ENCODE measurements around the gene VPS13D.
"Not testable (repeated sequence)": the region's sequence is repeated elsewhere in the genome, so short reads cannot be mapped to it uniquely, and the experiment has no call there.

VPS13D gene

DNA sequence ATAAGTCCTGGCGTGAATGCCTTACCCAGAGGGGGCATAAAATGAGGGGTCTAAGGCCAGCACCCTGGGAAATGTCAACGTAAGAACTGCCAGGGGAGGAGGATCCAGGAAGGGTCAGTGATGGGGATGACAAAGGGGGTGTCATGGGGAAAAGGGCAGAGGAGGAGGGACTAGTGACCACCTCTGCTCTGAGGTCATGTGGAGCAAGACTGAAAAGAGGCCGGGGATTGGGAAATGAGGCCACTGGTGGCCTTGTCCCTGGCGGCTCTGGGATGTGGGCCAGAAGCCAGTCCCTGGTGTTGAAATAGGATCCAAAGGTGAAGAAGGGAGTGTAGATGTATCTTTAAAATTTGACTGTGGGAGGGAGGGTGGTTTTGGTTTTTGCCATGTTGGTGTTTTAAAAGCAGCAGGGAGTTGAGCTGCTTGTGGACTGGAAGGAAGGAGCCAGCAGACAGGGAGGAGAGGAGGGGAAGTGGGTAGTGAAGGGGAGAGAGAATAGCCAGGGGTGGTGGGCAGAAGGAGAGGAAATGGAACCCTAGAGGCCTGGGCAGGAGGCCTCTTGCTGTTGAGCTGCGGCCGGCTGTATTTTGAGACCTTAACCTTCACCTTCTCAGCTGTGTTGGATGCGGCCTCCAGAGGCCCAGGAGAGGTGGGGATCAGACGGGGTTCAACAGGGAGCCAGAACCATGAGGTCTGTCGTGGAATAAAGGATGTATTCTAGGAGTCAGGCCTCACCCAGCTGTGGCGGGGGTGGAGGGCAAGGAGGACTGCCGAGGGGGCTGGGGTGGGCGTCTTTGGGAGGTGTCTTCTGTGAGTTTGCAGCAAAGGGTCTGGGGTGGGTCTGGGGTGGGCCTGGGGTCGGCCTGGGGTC, 295.7 kb downstream of the VPS13D start:
- DNase-seq, result no peak

- no peak for DNase-seq
Observed at GRCh38 chr1:12527564-12527963, 297.7 kb downstream of the VPS13D start.

- DNase-seq, result peak; percentile 34
Observed at GRCh38 chr1:12528021-12528852, 298.4 kb downstream of the VPS13D start.

DNA sequence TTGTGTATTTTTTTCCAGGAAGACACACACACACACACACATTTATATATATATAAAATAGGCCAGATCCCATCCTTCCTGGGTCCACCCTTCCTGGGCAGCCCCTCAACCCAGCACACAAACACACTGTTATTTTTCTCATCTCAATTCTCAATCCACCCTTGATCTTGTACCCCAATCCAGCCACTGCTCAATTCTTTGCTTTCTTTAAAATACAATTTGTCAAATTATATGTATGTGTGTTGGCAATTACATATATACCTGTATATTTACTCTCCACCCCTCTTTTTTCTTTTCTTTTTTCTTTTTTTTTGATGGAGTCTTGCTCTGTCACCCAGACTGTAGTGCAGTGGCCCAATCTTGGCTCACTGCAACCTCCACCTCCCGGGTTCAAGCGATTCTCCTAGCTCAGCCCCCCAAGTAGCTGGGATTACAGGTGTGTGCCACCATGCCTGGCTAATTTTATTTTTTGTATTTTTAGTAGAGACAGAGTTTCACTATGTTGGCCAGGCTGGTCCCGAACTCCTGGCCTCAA, 299.9 kb downstream of the VPS13D start:
- no peak for DNase-seq

GRCh38 chr1:12530462-12531178, 300.8 kb downstream of the VPS13D start:
- DNase-seq, result no peak

DNA sequence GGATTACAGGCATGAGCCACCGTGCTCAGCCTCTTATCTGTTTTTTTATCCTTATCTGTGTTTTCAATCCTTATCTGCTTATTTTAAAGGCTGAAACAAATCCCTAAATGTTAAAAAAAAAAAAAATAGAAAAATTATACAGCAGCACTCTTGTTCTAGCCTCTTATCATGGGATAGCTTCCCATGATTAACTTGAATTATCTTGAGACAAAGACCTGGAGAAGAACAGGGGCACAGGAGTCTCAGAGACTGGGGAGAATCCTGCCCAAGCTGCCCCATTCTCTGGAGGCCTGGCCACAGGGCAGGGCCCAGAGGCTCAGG, 301.3 kb downstream of the VPS13D start:
- no peak for DNase-seq

DNA sequence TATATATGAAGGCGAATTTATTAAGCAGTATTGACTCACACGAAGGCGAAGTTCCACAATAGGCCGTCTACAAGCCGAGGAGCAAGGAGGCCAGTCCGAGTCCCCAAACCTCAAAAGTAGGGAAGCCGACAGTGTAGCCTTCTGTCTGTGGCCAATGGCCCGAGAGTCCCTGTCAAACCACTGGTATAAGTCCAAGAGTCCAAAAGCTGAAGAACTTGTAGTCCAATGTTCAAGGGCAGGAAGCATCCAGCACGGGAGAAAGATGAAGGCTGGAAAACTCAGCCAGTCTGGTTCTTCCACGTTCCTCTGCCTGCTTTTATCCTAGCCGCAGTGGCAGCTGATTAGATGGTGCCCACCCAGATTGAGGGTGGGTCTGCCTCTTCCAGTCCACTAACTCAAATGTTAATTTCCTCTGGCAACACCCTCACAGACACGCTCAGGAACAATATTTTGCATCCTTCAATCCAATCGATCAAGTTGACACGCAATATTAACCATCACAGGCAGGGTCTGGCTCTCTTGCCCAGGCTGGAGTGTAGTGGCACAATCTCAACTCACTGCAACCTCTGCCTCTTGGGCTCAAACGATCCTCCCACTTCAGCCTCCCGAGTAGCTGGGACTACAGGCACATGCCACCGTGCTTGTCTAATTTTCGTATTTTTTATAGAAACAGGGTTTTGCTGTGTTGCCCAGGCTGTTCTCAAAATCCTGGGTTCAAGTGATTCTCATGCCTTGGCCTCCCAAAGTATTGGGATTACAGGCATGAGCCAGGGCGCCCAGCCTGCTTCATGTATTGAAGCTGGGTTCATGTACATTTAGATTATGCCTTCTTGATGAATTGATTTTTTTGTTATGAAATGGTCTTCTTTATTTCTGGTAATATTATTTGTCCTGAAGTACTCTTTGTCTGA, 302.8 kb downstream of the VPS13D start:
- DNase-seq, result no peak

GRCh38 chr1:12536023-12536639, 306.3 kb downstream of the VPS13D start:
- no peak for DNase-seq

GRCh38 chr1:12537294-12537693, 307.5 kb downstream of the VPS13D start:
- no peak for DNase-seq

- DNase-seq, result no peak
Observed at GRCh38 chr1:12537906-12538461, 308.2 kb downstream of the VPS13D start.

GRCh38 chr1:12538536-12538935, 308.7 kb downstream of the VPS13D start:
- not testable (repeated sequence) for DNase-seq

DNA sequence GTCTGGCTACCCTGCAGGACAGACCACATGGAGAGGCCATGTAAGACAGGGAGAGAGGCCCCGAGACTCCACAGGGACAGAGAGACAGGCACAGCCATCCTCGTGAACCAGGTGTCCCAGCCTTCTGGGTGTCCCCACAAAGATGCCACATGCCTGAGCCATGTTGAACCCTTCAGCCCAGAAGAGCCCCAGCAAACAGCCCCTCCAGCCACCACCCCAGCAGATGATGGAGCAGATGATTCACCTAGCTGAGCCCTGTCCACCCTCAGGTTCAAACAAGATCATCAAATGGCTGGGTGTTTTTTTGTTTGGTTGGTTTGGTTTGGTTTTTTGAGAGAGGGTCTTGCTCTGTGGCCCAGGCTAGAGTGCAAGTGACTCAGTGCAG, 309.5 kb downstream of the VPS13D start:
- DNase-seq, result no peak

DNA sequence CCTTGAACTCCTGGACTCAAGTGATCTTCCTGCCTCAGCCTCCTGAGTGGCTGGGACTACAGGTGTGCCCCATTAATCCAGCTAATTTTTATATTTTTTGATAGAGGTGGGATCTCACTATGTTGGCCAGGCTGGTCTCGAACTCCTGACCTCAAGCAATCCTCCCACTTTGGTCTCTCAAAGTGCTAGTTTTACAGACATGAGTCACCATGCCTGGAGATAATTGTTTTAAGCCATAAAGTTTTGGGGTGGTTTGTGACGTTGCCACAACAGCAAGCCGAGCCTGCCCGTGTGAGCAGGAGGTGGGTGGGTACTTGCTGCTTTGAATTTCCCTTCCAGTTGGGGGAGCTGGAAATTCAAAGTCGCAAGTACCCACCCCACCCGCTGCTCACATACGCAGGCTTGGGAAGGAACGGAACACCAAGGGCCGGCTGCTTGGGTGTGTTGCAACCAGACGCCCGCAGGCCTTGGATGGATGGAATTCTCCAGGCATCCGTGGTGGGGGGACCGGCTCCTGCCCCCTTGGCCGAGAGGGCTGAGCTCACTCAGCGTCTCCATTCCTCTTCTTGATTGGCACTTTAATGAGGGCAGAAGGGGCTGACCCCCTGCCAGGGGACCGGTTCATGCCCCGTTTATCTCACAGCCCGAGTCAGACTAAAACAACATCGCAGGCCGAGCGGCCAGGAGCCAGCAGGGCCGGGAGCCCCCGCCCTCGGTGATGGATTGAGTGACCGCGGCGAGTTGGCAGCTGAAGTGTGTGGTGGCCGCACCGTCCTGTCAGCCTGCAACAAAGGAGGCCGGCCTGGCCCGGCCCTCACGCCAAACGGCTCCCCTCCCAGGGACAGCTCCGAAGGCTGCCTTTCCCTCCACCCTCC, 310.1 kb downstream of the VPS13D start:
- peak; percentile 83 for DNase-seq

- no peak for DNase-seq
Observed at GRCh38 chr1:12540580-12541273, 310.9 kb downstream of the VPS13D start.

- DNase-seq, result peak; percentile 75
Observed at GRCh38 chr1:12541274-12542137, 311.7 kb downstream of the VPS13D start.

DNA sequence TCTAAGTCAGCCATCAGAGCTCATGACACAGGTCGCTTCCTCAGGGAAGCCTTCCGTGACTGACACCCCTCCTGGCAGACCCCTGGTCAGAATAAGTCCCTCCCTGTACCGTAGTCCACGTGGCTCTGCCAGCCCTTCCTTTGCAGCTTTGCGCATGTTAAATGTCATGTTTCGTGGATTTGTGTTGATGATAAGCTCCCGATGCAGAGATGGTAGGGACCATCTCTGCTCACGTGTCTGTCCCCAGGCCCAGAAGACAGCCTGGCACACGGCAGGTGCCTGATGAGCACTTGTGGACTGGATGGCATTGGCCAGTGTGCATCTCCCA, 312.3 kb downstream of the VPS13D start:
- no peak for DNase-seq

GRCh38 chr1:12542616-12543592, 313.1 kb downstream of the VPS13D start:
- peak; percentile 28 for DNase-seq
